DMS 273 (cell line): ENCODE data around the gene ZNF335.

Experiments used
- DNase-seq: peaks from one replicate; lab custom pipeline; 2025; ENCODE audit not compliant: unreplicated experiment; lab: John Stamatoyannopoulos, UW

ZNF335 gene

DNA sequence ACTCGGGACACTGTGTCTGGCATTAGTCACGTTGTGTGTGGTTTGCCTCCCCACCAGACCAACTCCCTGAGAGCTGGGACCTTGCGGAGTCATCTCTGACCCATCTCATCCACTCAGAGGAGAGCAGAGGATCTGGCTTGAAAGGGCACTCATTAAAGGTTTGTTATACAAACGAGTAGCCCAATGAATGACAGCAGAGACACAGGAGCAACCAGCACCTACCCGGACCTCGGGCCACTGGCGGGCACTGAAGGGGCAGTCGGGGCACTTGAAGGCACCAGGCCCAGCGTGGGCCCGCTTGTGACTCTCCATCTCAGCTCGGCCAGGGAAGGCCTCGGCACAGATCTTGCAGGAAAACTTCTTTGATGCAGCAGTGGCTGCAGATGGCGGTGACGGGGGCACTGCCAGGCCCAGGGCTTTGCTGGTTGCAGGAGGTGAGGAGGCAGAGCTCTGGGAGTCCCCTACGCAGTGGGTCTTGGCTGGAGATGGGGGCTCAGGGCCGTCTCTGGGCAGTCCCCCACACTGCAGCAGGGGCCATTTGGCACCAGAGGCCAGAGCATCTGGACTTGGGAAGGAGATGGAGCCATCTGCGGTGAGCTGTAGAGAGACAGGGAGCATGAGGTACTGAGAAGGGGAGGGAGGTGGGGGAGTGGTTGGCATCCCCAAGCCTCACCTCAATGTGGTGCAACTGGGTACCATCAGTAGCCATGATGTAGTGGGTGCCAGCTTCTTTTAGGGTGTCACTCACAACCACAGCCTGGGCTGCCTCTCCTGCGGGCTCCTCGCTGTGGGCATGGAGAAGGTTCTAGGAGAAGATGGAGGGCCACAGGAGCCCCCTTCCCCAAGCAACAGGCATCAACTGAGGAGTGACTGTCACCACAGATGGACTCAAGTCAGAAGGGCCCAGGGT is 19.8 kb downstream of the ZNF335 start:
- DNase-seq, result no peak

DNA sequence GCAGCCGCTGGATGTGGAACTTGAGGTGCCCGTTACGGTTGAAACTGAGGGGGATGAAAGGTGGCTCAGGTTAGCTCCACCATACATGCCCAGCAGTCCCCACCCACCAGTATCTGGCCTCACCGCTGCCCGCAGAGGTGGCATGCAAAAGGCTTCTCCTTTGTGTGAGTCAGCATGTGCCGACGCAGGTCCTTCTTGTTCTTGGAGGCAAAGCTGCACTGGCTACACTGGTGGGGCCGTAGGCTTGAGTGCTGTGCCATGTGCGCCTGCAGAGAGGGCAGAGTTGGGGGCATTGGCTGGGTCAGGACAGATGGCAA is 21.7 kb downstream of the ZNF335 start:
- no peak for DNase-seq

- DNase-seq, result no peak
Observed at GRCh38 chr20:45949542-45950329, 22.3 kb downstream of the ZNF335 start.

- no peak for DNase-seq
Observed at GRCh38 chr20:45948742-45949541, 23.1 kb downstream of the ZNF335 start.

- DNase-seq, result no peak
Observed at GRCh38 chr20:45948261-45948733, 23.7 kb downstream of the ZNF335 start.

DNA sequence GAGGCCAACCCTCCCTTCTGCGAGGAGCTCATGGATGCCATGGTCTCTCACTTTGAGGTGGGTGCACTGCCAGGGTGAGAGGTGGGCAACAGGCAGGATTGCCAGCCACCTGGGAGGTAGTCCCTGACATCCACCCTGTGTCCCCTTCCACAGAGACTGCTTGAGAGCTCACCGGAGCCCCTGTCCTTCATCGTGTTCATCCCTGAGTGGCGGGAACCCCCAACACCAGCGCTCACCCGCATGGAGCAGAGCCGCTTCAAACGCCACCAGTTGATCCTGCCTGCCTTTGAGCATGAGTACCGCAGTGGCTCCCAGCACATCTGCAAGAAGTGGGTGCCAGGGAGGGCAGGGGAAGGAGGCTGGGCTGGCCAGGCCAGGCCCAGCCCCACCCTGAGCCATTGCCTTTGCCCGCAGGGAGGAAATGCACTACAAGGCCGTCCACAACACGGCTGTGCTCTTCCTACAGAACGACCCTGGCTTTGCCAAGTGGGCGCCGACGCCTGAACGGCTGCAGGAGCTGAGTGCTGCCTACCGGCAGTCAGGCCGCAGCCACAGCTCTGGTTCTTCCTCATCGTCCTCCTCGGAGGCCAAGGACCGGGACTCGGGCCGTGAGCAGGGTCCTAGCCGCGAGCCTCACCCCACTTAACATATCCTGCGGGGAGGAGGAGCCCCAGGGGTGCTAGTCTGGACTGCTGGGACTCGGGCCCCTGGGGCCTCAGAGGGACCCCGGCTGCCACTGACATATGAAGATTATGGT is 24.7 kb downstream of the ZNF335 start:
- DNase-seq, result no peak

- no peak for DNase-seq
Observed at GRCh38 chr20:45946149-45946970, 25.6 kb downstream of the ZNF335 start.

- DNase-seq, result no peak
Observed at GRCh38 chr20:45945678-45946148, 26.3 kb downstream of the ZNF335 start.

- DNase-seq, result no peak
Observed at GRCh38 chr20:45944965-45945677, 26.9 kb downstream of the ZNF335 start.

- DNase-seq, result no peak
Observed at GRCh38 chr20:45944151-45944964, 27.6 kb downstream of the ZNF335 start.

GRCh38 chr20:45943613-45944012 is 28.4 kb downstream of the ZNF335 start:
- no peak for DNase-seq

- no peak for DNase-seq
Observed at GRCh38 chr20:45940469-45940868, 31.5 kb downstream of the ZNF335 start.

GRCh38 chr20:45940053-45940452 is 31.9 kb downstream of the ZNF335 start:
- DNase-seq, result no peak

DNA sequence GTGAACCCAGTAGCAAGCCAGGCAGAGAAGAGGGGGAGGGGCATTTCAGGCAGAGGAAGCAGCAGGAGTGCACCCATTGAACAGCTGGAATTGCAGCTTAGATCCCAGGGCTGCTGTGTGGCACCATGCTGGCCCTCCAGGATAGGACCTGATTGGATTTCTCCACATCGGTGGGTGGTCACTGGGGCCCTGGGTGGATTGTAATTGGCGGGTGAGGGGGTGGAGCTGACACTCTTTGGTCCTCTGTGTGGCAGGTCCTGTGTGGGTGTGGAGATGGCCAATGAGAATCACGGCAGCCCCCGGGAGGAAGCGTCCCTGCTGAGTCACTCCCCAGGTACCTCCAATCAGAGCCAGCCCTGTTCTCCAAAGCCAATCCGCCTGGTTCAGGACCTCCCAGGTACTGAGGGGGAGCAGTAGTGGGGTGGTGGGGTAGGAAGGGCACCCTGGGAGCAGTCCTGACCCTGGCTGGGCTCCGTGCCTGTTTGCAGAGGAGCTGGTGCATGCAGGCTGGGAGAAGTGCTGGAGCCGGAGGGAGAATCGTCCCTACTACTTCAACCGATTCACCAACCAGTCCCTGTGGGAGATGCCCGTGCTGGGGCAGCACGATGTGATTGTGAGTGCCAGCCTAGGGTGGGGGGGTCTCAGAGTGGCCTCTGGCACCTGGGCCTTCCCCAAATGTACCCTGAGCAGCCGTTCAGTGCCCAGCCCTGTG is 33.1 kb downstream of the ZNF335 start:
- DNase-seq, result no peak

- DNase-seq, result no peak
Observed at GRCh38 chr20:45937765-45938164, 34.2 kb downstream of the ZNF335 start.

DNA sequence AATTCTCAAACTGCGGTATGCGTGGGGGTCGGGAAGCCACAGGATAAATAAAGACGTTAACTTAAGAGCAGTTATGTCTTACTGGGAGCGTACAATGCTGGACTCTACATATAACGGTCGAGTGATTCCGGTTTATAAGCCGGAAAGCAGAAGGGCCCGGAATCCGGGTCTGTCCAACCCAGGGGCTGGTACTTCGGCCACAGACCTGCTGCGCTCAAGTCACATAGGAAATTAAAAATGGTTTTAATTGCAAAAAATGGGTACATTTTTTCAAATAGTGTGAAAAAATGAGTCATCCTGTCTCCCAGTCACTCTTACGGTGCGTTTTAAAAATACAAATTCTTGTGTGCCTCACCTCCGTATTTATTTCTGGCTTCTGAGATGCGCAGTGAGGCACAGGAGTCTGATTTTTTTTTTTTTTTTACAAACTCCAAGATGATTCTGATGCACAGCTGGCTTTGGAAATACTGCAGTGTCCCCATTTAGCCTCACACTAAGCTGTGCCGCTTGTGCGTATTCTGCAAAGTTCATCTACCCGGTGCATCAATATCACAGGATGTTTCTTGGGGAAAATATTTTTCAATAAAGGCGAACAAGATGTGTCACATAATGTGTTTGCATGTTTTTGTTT is 36.5 kb downstream of the ZNF335 start:
- DNase-seq, result no peak
